HK-2 (cell line): Measurements from ENCODE around the gene KLHL22.
"Not testable (repeated sequence)": the region's sequence is repeated elsewhere in the genome, so short reads cannot be mapped to it uniquely, and the experiment has no call there.

Source experiments
- DNase-seq: peaks from one replicate; pipeline ENCODE4 v3.0.0-alpha.2; 2018; ENCODE audit not compliant: unreplicated experiment

KLHL22 gene

DNA sequence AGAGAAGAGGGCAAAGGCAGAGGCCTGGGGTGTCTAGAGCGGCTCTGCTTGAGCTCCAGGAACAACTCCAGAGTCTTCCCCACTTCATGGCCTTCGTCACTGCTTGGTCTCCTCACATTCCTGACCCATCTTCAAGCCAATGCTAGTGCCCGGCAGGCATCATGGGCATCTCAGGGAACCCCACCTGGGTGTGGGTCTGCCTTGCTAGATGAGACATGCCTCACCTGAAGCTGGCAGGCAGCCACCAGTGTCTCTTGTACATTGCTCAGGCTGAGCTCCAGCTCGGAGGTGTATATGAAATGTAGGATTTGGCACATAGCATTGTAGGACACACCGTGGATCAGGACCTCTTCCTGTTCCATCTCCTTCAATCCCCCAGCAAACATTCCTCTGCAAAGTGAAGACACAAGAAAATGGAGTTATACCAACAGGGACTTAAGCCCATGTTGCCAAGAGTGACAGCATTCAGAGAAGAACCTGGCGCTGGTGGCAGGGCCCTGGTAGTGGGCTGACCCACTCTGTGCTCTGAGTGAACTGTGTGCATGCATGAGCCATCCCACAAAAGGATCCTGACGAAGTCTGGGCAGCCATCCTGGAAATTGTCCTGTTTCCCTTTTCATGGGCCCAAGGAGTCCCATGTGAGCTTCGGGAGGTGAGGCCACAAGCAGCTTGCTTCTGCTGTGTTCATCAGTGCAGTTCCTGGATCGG lies 24.3 kb downstream of the KLHL22 start:
- no peak for DNase-seq

DNA sequence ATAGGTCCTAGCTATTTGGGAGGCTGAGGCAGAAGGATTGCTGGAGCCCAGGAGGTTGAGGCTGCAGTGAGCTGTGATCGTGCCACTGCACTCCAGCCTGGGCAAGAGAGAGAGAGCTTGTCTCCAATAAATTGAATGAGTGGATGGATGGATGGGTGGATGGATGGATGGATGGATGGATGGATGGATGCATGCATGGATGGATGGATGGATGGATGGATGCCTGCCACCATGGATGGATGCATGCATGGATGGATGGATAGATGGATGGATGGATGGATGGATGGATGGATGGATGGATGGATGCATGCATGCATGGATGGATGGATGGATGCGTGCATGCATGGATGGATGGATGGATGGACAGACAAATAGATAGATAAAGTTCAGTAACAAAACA lies 25.1 kb downstream of the KLHL22 start:
- not testable (repeated sequence) for DNase-seq

DNA sequence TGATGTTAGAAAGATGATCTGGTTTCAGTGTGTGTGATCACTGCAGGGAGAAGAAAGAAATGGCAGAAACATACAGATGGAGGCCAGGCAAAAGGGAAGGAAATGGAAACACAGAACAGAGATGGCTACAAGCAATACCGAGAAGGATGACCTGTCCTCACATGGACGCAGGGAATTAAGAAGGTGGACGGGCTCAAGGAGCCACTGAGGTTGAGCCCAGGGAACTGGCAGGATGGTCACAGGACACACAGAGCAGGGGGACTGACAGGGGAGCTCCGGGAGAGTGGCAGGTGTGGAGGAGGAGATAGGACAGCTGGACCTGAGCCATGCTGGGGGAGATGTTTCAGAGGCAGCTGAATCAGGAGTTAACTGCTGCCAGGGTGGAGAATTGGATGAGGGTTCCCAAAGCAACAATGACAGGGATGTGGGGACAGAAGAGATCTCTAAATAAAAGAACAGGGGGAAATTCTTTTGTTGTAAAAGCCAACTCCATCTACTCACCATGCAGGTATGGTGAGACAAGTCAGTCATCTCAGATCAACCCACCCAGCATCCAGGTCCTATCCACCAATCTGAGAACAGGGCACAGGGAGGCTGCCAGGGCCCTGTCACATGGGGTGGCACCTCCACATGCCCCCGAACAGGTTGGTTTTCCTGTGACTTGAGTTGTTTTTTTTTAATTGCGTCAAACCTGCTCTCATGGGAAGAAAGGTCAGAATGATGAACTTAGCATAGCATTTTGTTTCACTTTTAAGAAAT lies 26.3 kb downstream of the KLHL22 start:
- no peak for DNase-seq

DNA sequence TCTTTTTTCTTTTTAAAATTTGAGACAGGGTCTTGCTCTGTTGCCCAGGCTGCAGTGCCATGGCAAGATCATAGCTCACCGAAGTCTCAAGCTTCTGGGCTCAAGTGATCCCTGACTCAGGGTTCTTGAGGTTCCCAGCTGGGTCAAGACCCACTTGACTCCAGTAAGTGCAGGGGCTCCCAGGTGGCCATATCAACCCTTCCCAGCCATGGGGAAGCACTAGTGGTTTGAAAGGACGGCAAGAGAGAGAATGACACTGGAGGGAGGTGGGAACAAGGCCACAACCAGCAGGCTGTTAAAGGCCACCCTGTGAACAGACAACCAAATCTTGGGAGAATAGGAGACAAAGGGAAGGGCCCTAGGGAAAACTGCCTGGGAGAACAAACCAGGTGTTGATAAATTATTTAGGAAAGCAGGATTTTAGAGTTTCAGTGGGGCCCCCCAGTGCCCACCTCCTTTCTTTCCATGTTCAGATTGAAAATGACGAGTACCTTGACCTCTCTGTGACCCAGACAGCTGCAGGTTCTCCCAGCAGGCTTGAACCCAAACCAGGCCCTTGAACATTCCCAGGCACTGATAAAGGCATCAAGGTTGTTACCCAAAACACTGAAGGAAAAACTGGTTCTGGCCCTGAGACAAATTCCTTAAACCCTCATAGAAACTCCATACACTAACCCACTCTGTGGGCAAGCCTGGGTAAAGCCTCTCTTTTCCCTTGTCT lies 28.8 kb downstream of the KLHL22 start:
- DNase-seq: no peak

DNA sequence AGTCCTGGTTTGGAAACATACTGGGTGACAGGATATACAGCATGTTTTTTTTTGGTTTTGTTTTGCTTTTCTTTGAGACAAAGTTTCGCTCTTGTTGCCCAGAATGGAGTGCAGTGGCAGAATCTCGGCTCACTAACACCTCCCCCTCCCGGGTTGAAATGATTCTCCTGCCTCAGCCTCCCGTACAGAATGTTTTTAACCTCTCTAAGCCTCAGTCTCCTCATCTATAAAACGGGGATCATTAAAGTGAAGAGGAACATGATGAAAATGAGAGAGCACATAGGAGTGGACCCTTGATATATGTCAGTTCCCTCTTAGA lies 29.9 kb downstream of the KLHL22 start:
- no peak for DNase-seq

DNA sequence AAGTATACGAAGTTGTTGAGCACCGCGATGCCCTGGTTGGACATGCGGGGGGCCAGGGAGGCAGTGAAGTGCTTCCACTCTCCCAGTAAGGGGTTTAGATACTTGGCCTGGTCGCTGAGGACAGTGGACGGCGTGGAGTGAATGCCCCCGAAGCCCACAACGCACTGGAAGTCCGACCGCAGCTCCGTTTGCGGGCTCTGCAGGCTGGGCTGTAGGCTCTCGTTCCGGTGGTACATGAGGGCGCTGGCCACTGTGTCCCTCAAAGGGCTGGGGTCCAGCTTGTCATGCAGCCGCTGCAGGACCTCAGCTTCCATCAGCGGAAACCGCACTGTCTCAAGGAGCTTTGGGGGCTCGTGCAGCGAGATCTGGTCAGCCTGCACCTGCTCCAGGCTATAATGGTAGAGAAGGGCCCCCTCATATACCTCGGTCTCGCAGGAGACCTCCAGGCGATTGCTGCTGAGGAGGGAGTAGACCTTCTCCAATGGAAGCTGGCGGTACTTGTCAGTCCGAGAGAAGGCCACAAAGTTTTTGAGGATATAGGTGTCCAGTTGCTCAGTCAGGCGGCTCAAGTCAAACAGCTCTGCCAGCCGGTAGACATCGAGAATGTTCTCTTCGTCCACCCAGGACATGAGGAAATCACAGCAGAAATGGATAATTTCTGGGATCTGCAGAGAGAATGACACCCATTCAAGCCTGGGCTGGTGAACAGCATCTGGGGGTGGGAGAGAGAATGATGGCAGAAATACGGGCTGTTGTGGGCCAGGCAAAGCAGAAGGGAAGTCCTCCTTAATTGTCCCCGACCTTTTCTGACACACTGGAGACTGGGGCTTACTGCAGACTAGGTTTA lies 30.5 kb downstream of the KLHL22 start:
- DNase-seq: no peak

DNA sequence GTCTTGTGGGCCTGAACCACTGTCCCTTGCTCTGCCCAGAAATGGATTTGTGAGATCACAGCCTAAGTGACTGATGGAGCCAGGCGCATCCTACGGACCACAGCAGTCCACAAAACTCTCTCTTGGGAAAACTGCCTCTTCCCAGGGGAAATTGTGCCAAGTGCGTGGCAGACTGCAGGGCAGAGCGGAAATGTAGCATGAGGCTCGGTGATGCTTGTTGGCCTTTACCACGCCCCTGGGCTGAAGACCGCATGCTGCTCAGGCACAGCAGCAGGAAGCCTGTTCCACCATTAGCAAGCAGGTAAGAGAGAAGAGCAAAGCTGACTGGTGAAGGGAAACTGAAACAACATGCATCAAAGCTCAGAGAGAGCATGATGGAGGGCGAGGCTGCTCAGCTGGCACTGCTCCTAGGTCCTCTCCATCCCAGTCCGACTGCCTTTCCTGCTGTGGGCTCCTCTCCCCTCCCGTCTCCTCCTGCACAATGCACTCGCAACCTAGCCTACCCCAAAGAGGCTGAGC lies 31.4 kb downstream of the KLHL22 start:
- DNase-seq: no peak

DNA sequence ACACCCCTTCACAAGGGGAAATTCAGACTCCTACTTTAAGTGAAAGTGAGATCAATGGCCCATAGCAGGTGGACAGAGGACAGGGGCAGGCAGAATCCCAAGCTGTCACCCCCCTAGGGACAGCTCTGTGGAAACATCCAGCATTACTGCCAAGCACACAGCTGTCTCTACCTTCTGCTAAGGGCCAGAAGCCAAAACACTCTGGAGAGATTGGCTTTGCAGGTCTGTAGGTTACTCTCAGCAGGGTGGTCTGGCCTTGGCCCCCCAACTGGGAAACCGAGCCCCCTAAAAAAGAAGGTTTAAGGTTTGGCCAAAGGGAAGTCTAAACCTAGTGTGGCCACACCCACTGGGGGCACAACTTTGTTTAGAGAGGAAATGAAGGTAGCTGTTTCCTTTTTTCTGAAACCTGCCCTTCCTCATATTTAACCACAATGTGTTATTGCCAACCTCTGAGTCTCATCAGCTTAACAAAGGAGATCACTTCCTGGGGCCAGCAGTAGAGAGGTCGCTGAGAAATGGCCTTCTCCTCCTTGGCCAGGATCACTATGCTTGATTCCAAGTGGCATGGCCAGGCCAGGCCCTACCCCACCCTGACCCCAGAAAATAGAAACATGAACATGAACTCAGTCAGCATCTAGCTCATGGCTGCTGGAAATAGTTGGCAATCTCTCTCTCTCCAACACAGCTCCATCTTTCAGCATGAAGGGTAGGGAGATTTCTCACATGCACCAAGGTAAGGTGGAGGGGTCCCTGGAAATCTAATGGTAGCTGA lies 32.1 kb downstream of the KLHL22 start:
- no peak for DNase-seq

DNA sequence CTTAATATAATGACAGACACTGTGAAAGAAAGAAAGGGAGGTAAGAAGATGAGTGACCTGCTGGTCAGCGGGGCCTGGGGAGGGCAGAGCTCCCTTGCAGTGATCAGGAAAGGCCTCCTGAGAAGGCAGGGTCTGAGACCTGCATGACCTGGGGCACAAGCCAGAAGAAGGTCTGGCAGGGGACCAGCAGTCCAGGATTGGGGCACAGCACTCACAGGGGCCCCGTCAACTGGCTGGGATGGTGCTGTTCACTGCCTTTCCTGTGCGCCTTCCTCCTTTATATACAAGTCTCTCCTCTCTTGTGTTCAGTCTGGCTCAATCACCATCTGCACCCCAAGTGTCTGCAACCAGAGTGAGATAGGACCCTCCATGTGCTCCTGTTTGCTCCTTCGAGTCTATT lies 35.7 kb downstream of the KLHL22 start:
- no peak for DNase-seq

DNA sequence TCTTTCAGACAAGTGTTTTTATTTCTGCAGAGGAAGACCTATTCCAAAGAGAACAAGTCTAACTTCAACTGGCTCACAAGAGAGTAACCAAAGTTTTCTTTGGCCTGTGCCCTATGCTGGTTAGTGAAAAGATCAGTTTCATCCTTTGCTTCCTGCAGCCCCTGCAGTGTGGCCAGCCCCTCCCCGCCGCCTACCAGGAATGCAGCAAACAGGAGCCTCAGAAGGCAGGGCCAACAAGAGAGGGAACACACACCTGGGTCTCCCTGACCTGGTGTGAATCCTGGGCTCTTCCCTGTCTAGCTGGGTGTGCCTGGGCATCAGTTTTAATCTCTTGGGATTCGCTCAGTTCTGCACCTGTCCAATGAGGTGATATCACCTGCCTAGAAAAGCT lies 36.4 kb downstream of the KLHL22 start:
- DNase-seq: no peak

DNA sequence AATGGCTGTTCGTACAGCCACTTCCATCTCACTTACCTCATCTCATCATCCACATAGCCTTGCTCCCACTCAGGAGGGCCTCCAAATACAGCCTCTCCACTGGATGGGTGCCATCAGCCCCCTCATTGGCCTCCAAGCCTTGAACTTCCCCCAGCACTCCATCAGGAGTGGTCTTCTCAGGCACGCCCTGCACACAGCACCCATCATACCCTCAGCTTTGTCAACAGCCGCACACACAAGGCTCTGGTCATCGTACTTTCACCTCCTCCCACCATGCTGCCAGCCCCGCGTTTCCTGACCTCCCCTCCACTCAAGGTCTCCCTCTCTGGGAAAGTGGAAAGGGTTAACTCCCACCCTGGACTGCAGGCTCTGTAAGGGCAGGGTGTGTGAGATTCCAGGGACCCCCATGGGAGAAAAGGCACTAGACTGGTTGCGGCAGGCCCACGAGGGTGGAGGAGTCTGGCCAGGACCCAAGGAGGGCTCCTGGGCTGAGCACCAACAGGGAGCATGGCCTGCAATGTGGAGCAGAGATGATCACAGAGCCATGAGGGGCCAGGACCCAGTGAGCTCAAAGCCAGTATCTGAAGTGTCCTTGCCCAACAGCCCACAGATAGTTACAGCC lies 37.0 kb downstream of the KLHL22 start:
- DNase-seq: no peak

DNA sequence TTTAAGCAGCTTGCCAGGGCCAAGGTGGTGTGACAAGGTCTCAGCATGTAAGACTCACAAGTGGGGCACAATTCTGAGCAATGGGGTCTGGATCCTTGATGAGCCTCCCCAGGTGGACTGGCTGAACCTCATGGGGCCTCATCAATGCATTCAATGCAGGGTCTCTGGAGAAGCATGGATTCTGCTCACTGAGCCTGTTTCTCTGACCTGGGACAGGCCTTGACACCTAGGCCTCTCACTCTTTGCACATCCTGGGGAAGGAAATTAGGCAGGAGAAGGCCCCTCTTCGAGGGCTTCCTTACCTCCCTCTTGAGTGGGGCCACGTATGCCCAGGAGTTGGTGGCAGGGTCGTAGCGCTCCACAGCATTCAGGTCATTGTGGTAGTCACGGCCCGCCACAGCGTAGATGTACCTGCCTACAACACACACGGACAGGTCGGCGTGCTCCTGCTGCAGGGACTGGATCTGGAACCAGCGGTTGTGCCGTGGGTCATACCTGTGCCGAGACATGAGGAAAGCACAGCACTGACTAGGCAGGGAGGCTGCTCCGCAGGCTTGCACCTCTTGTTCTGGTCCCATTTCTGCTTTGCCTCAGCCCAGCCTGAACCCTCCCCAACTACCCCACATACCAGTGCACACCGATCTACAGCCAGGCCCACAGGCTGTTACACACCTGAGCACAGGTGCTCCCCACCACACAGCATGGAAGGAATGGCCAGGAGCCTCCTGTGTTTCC lies 37.9 kb downstream of the KLHL22 start:
- DNase-seq: no peak

DNA sequence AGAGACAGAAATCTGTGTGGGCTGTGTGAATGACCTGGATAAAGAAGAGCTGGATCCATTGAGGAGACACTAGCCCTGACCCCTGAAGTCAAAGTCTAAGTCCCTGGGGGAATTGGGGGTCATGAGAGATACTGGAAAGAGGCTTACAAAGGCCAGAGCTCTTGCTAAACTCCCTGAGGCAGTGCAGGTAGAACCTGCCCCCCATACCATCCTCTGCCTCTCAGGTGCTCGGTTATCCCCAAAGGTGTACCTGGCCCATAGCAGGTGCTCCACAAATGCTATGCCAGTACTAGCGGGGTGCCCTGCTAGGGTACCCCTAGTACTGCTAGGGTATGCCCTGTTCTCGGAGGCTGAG lies 38.9 kb downstream of the KLHL22 start:
- no peak for DNase-seq

DNA sequence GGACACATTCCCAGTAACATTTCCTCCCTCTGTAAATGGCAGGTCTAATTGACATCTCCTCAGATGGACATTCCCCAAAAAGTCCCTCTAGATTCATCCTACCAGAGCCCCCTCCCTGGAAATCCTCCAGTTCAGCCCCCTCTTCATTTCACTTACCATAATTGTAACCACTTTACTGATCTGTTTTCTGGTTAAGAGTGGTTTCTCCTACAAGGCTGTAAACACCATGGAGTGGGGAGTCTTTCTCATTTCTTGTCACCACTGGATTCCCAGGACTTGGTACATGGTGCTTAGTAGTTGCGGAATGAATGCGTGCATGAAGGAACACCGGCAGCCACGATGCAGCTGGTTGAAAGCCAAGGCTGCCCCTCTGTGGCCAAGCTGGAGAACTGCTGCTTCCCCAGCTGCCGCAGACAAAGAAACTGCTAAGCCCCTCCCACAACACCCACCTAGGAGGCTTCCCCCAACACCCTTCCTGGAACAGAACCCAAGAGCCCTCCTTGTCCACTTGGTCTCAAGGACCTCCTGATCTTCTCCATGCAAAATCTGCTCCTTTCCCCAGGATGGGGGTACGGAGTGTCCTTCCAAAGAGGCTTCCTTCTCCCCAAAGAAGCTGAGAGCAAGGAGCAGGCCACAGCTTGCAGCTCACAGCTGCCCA lies 39.4 kb downstream of the KLHL22 start:
- DNase-seq: peak; percentile 70

DNA sequence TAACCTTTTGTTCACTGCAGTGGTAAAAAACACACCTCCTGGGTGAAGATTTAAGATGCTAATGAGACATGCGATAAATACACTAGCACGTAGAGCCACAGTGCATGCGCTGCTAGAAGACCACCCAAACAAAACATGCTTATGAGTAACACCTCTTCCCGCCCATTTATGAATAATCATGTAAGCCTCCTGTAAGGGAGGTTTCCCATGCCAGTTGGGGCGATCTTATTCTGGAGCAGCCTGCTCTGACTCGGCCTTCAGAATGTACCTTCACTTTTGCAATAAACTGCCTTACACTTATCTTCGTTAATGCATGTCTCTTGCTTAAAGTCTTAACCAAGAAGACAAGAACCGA lies 39.9 kb downstream of the KLHL22 start:
- no peak for DNase-seq

DNA sequence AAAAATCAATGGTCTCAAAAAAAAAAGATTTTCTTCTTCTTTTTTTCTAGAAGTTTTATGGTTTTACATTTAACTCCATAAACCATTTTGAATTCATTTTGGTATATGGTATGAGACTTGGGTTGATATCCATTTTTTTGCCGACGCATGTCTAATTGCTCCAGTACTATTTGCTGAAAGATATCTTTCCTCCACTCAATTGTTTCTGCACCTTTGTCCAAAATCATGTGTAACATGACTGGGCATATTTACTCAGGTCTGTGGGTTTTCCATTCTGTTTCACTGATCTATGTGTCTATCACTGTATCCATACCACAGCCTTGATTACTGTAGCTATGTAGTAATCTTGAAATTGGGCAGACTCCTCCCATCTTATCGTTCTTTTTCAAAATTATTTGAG lies 42.4 kb downstream of the KLHL22 start:
- no peak for DNase-seq

DNA sequence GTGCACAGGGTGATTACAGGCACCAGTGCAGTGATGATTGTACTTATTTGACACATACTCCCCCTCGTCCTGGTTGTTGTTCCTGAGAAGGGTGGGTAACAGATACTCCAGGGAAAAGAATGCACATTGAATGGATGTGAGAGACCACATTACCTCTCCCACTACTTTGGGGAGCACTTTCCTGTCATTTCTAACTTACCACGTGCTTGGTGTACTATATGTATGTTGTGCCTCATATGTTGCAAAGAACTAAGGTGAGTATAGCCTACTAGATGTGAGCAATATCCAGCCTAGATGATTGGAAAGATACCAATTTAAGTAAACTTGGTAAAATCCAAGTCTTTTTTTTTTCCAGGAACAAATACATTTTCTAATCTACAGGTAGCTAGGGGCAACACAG lies 43.7 kb downstream of the KLHL22 start:
- DNase-seq: no peak

DNA sequence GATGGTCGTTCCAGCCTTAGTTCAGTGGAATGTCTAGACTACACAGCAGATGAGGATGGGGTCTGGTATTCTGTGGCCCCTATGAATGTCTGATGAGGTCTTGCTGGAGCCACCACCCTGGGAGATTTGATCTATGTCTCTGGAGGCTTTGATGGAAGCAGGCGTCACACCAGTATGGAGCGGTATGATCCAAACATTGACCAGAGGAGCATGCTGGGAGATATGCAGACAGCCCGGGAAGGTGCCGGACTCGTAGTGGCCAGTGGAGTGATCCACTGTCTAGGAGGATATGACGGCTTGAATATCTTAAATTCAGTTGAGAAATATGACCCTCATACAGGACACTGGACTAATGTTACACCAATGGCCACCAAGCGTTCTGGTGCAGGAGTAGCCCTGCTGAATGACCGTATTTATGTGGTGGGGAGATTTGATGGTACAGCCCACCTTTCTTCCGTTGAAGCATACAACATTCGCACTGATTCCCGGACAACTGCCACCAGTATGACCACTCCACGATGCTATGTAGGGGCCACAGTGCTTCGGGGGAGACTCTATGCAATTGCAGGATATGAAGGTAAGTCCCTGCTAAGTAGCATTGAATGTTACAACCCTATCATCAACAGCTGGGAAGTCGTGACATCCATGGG lies 44.3 kb downstream of the KLHL22 start:
- DNase-seq: not testable (repeated sequence)

DNA sequence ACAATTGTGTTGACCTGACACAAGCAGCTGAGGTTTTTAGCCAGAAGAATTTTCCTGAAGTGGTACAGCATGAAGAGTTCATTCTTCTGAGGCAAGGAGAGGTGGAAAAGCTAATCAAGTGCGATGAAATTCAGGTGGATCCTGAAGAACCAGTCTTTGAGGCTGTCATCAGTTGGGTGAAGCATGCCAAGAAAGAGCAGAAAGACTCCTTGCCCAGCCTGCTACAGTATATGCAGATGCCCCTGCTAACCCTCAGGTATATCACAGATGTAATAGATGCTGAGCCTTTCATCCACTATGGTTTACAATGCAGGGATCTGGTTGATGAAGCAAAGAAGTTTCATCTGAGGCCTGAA lies 45.1 kb downstream of the KLHL22 start:
- DNase-seq: no peak
